Ovary (tissue), 3 donors: ENCODE data around the gene ZMYM1.

Source experiments
- POLR2A ChIP-seq: fragments of 450-650 bp; IDR thresholded peaks from one replicate; pipeline ENCODE4 v1.6.1; 2017; ENCODE audit warnings: antibody characterized with exemption, mild to moderate bottlenecking, moderate library complexity
- TF ChIP-seq, protein P1 (sequence below), 3 donors: fragments of 450-650 bp in 2 of 3; fragments of 200-600 bp in 1 of 3; IDR thresholded peaks; one replicate each; pipeline versions ENCODE4 v1.5.1 to v1.8.0; 2016 to 2022; ENCODE audit warnings: antibody characterized with exemption in 3 of 3, mild to moderate bottlenecking in 1 of 3
- donor health status: DM: no; HTN: no; CAD: no.

DNA sequence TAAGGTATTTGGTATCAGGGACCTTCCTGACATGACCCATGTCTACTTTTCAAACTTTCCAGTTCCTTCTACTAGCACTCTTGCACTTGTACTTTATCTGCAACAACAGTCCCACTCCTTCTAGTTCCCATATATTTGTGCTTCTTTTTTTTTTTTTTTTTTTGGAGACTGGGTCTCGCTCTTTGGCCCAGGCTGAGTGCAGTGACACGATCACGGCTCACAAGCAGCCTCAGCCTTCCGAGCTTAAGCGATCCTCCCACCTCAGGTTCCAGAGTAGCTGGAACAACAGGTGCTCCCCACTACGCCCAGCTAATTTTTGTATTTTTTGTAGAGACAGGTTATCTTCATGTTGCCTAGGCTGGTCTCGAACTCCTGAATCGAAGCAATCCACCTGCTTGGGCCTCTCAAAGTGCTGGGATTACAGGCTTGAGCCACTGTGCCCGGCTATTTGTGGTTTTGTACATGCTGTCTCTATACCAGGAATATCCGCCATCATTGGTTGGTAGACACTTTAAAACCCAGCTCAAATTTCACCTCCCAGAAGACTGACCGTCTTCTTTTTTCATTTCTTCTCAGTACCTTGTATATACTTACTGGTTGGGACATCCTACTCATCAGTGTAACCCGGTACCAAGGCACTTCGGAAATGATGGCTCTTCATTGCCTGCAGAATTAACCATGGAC lies 1.1 kb downstream of the ZMYM1 start:
- no peak for TF ChIP-seq POLR2A
- TF ChIP-seq, protein P1, sequence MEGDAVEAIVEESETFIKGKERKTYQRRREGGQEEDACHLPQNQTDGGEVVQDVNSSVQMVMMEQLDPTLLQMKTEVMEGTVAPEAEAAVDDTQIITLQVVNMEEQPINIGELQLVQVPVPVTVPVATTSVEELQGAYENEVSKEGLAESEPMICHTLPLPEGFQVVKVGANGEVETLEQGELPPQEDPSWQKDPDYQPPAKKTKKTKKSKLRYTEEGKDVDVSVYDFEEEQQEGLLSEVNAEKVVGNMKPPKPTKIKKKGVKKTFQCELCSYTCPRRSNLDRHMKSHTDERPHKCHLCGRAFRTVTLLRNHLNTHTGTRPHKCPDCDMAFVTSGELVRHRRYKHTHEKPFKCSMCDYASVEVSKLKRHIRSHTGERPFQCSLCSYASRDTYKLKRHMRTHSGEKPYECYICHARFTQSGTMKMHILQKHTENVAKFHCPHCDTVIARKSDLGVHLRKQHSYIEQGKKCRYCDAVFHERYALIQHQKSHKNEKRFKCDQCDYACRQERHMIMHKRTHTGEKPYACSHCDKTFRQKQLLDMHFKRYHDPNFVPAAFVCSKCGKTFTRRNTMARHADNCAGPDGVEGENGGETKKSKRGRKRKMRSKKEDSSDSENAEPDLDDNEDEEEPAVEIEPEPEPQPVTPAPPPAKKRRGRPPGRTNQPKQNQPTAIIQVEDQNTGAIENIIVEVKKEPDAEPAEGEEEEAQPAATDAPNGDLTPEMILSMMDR (IDR thresholded peaks at IDR 0.05), result no peak
